HG02938 (cell line): ENCODE results near the gene SORL1.
A peak's percentile ranks its signal among the peaks of the same experiment; 100 is the strongest.

Experiments used
- ATAC-seq: cut with Tn5 transposase; IDR thresholded peaks from one replicate; pipeline ENCODE4 v1.9.1; 2021; ENCODE audit warnings: mild to moderate bottlenecking, moderate library complexity; ENCODE audit not compliant: unreplicated experiment

SORL1 gene

DNA sequence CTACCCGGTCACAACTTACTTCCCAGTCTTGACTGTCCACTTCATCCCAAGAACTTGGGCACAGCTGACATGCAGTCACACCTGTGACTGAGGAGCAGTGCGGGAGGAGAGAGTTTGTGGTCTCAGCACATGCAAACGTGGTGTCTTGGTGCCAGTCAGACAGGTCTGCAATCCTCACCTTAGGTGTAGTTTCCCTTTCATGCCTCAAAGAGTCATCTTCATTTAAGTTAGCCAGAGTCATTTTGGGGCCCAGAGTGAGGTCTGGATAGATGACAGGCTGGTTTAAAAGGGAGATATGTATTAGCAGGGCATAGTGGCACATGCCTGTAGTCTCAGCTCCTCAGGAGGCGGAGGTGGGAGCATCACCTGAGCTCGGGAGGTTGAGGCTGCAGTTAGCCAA lies 109.1 kb downstream of the SORL1 start:
- ATAC-seq, result no peak

GRCh38 chr11:121561716-121562115 lies 109.6 kb downstream of the SORL1 start:
- no peak for ATAC-seq

GRCh38 chr11:121563003-121563402 lies 110.9 kb downstream of the SORL1 start:
- ATAC-seq, result no peak

DNA sequence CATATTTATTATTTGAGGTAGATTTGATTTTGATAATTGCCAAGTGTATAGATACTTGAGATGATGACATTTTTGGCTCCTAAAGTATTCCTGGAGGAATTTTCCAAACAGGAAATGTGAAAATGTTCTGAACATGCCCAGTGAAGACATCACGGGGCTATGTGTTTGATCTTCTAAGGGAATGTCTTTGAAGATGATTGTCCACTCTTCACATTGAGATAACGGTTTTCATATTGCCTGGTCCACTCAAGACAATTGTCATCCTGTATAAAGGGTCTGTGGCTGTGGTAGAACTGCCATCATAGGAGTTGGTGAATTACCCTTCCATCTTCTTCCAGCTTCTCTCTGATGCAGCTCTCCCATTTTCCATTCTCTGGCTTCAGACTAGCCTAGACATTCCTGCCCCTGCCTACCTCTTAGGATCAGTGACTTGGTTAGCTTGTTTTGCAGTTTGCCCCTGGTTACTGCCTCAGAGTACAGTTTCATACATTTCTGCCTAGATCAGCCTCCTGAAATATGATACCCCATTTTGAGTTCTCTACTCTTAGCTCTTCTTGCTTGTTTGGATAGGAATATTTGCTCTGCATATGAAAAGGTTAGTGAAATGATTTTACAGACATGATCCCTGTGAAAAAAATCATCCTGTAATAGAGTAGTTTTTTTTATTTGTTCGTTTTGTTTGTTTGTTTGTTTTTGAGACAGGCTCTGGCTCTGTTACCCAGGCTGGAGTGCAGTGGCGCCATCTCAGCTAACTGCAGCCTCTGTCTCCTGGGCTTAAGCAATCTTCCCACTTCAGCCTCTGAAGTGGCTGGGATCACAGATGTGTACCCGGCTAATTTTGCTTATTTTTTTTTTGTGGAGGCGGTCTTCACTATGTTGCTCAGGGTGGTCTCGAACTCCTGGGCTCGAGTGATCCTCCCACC lies 112.0 kb downstream of the SORL1 start:
- ATAC-seq, result no peak

DNA sequence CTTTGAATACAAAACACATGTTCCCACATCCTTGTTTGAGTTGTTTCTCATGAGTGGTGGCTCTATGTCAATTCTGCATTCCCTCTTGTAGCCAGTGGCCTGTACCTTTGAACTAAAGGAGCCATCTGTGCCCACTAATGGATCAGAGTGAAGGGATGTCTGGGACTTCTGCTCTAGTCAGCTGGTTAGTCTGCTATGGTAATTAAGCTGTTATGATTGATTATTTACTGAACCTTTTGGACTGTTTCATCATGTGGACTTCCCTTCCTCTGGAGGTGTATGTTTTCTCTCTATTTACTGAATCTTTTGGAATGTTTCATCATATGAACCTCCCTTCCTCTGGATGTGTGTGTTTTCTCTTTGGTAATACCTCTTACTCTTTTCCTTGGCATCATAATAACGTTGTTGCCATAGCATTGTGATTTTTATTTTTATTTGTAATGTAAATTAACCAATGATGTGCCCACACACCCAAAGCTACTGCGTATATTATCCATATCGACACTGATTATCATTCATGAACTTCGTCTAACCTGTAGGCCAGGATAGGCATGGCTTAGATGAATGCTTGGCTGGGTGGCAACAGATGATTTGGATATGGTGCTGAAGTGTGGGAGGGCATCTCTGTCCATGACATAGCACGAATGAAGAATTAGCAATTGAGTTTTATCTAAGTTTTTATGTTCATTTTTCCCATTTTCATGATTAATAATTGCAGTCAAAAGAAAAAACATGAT lies 113.0 kb downstream of the SORL1 start:
- no peak for ATAC-seq

GRCh38 chr11:121566279-121567168 lies 114.4 kb downstream of the SORL1 start:
- no peak for ATAC-seq

DNA sequence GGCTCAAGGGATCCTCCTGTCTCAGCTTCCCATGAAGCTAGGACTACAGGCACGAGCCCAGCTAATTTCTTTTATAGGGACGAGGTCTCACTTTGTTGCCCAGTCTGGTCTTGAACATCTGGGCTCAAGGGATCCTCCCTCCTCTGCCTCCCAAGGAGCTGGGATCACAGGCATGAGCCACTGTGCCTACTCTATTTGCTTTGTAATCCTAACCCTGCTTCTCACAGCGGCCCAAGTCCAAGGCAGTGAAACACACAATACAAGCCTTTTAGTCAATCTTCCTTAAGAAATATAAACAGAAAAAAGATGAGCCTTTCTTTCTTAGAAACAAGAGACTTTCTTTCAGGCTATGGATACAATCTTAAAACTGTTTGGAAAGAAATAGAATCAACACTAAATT lies 115.9 kb downstream of the SORL1 start:
- no peak for ATAC-seq

GRCh38 chr11:121569332-121570299 lies 117.5 kb downstream of the SORL1 start:
- peak; percentile 99 for ATAC-seq

DNA sequence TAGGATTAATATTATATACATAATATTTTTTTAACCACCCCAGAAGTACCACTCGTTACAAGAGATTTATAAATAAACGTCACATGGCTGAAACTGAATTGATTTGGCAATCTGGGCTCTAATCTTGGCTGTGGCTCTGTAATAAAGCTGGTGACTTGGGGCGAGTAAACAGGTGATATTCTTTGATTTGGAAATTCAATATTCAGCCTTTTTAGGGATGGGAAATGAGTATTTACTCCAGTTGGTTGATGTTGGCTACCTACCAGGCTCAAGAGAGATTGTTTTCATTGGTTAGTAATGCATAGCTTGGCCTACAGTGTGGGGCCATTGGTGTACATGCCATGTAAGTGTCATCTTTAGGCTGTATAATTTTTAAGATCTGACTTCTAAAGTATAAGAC lies 118.3 kb downstream of the SORL1 start:
- no peak for ATAC-seq

DNA sequence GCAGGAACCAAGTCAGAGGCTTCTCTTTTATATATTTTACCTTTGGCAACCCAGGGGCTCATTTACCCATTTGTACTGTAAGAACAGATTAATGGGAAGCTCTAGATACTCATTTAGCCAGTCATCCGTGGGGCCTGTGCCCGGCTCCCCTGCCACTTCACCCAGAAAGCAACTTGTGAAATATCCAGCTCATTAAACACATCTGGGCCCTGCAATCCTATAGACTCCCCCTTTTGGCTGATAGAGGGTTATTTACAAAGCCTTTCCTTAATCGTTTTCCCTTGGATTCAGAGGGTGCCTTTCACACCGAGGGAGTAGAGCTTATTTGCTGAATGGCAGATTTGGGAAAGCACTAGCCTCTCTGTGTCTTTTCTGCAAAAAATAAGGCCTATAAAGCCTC lies 119.4 kb downstream of the SORL1 start:
- no peak for ATAC-seq

DNA sequence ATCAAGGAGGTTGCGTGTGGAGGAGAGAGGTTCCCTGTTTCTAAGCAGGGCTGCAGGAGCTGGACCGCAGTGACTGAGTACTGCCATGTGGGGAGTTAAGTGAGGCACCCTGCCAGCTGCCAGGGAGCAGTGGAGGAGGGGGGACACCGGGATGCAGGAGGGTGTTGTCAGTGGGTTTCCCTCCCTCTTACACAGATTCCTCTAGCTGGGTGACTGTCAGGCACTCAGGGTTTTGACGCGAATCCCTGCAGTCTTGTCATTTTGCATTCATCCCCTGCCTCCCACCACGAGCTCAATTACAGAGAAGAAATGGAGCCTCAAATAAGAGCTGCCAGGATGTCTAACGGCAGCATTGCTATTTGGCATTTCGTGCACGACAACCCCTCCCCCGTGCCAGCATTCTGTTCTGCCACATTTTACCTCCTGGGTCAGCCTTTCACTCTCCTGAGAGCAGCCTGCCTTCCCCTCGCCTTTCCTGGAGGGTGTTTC lies 120.5 kb downstream of the SORL1 start:
- no peak for ATAC-seq

GRCh38 chr11:121574801-121575200 lies 122.7 kb downstream of the SORL1 start:
- ATAC-seq, result no peak

DNA sequence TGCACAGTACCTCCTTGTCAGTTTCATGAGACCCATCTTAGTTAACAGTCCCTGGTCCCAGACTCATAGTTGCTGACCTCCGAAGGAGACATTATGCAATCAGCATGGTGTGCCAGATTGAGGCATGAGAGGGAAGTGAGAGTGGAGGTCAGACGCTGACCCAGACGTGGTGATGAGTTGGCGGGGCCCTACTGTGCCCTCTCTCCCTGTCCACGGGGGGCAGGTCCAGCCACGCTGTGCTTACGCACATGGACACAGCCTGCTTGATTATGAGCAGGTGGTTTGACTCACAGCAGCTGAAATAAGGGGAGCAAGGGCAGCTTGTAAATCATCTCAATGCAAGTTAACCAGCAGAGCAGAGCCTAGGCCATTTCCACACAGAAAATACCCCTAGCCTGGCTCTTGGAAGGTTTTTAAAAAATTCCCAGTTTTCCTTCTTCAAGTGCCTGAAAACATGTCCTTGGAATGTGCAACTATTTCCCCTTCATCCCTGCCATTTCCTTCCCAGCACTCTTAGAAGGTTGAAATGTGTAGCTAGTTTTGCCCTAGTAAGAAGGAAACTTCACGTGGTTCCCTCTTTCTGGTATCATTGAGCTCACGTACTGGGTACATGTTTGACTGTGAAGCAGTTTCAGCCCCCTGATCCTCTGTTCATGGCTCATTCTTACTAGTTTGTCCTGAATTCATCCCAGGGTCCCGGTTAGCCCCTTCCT lies 123.3 kb downstream of the SORL1 start:
- peak; percentile 75 for ATAC-seq

- ATAC-seq, result peak; percentile 11
These were observed 123.8 kb downstream of the SORL1 start for GRCh38 chr11:121575963-121576290.

- no peak for ATAC-seq
These were observed 124.4 kb downstream of the SORL1 start for GRCh38 chr11:121576531-121576930.

DNA sequence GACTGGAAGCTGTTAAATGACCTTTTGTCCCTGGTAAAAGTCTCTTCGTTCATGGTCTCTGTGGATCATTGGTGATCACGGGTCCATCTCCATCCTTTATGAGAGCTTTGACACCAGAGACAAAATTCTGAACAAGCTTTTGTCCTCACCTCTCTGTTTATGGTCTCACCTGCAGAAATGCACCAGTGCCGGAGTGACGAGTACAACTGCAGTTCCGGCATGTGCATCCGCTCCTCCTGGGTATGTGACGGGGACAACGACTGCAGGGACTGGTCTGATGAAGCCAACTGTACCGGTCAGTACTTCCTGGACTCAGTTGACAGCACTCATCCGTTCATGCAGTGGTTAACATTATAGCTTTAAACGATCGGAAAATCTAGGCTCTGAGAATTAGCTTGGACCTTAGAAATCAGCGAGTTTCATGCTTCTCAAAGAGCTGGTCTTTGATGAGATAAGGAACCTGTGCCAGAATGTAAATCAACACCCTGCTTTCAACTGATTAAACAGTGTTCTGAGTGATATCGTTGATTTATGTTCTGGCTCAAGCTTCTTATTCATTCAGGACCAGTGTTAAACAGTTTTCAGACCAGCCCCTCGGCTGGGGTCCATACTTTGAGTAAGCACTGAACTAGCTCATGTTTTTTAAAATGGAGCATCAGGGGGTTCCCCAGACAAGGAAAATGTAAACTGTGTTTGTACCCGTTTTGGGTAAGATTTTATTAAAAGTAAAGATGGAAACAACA lies 125.2 kb downstream of the SORL1 start:
- no peak for ATAC-seq

- no peak for ATAC-seq
These were observed 126.3 kb downstream of the SORL1 start for GRCh38 chr11:121578251-121578976.

DNA sequence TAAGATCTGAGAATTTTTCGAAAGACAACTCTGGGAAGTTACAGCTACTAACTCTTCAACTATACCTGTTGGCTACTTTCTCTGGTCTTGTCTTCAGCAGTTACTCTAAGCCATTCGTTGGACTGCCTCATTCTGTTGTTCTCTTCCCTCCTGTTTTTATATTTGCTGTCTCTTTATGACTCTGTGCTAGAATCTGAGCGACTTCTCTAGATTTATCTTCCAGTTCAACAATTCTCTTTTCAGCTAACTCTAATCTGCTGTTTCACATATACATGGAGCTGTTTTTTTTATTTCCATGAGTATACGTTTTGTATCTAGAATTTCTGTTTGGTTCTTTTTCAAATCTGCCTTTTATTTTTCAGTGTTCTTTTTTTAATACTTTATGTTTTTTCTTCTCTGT lies 128.0 kb downstream of the SORL1 start:
- no peak for ATAC-seq
